IgD-negative memory B cell (primary cell): ENCODE results near the gene LDB2. TPM values are rescaled to one million over a fixed set of nuclear protein-coding genes. Genes with fewer than 3 reads are reported as not detected.

Source experiments
- H3K27ac Mint-ChIP-seq, 3 donors: one replicate each; pipeline ENCODE4 v1.8.0; 2020 to 2022; ENCODE audit warnings: mild to moderate bottlenecking in 3 of 3, mixed read lengths in 3 of 3, moderate library complexity in 1 of 3
- H3K27me3 Mint-ChIP-seq: one replicate; pipeline ENCODE4 v1.8.0; 2021; ENCODE audit warnings: mixed read lengths
- H3K36me3 Mint-ChIP-seq: one replicate; pipeline ENCODE4 v1.8.0; 2020; ENCODE audit warnings: mild to moderate bottlenecking, mixed read lengths
- H3K4me1 Mint-ChIP-seq, 3 donors: one replicate each; pipeline ENCODE4 v1.8.0; 2020 to 2022; ENCODE audit warnings: mixed read lengths in 3 of 3, mild to moderate bottlenecking in 1 of 3
- H3K4me3 Mint-ChIP-seq, 4 donors: one replicate each; pipeline ENCODE4 v1.8.0; 2020 to 2022; ENCODE audit warnings: mild to moderate bottlenecking in 4 of 4, mixed read lengths in 4 of 4, moderate library complexity in 3 of 4
- H3K9me3 Mint-ChIP-seq, 3 donors: one replicate each; pipeline ENCODE4 v1.8.0; 2020 to 2021; ENCODE audit warnings: mixed read lengths in 3 of 3, mild to moderate bottlenecking in 1 of 3
- polyA plus RNA-seq: library from polyadenylated mRNA; unstranded; fragments of 300-500 nt; fragmentation: Illumina TruSeq; gene quantifications from one replicate; pipeline ENCODE4 v1.2.3, GENCODE V29; 2021

Gene LDB2
- polyA plus RNA-seq, 1 donor from 2014 or later, result not detected

DNA sequence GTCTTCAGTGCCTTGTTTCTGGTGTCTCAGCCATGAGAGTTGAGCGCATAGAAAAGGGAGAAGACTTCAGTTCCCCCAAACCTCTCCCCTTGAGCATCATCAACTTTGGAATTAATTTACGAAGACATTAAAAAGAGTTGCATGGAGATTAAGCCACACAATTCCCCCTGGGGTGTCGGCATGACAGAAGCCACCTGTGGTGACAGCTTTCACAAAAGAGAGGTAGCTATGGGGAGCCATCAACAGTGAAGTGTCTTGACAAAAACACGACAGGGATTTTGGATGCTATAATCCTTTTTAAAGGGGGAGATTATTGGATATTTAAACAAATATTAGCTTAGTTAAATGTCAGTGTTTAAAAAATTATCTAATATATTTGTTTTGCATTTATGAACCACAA, 307.6 kb downstream of the LDB2 start:
- H3K27me3 Mint-ChIP-seq, result no peaks in the 10 kb centered on the region
- no peaks in the 10 kb centered on the region for H3K36me3 Mint-ChIP-seq
- no peaks in the 10 kb centered on the region for H3K4me1 Mint-ChIP-seq
- no peak overlapping the region for H3K27ac Mint-ChIP-seq
- H3K4me3 Mint-ChIP-seq, result no peak overlapping the region
- peaks cover 0 to 3% (median 2%) of the 10 kb centered on the region in 3 donors for H3K9me3 Mint-ChIP-seq

DNA sequence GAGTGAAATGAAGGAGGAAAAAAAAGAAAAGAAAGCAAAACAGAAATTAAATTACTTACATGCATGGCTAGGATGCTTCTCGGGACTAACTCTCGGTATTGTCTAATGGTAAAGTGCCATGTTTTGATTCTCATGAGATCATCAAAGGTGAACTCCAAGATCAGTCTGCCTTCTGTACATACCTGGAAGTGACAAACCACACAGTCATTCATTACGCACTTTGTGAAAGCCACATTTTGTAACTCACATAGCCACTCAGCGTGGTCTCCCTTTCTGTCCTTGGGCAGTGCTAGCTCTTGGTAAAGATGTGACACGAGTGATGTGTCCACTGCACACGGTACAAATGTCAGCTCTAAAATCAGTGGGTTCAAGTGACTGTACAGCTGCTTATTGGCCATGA, 309.8 kb downstream of the LDB2 start:
- Mint-ChIP-seq H3K27me3 (no peaks in the 10 kb centered on the region), H3K4me1 (no peaks in the 10 kb centered on the region), H3K4me3 (no peak overlapping the region), H3K9me3 (peaks cover 0 to 3% (median 2%) of the 10 kb centered on the region in 3 donors), H3K36me3 (no peaks in the 10 kb centered on the region), H3K27ac (no peak overlapping the region)

DNA sequence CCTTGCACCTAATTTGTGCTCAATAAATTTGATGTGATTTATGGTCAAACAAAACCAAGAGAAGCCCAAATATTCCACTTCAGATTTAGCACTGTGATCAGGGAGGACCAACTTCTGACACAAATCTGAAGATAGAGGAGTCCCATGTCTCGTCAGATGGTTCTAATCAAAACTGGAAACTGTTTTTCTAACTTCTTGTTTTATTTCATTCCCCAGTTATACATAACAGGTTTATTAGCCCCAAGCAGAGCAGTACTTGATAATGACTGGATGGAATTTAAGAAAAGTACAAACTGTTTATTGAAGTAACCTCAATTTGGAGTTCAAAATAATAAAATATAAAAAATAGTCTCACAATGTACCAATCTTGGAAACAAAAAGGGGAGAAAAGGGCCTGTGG, 310.3 kb downstream of the LDB2 start:
- H3K4me3 Mint-ChIP-seq, result no peak overlapping the region
- no peaks in the 10 kb centered on the region for H3K27me3 Mint-ChIP-seq
- H3K27ac Mint-ChIP-seq, result no peak overlapping the region
- H3K4me1 Mint-ChIP-seq, result no peaks in the 10 kb centered on the region
- no peaks in the 10 kb centered on the region for H3K36me3 Mint-ChIP-seq
- H3K9me3 Mint-ChIP-seq, result peaks cover 0 to 3% (median 2%) of the 10 kb centered on the region in 3 donors

DNA sequence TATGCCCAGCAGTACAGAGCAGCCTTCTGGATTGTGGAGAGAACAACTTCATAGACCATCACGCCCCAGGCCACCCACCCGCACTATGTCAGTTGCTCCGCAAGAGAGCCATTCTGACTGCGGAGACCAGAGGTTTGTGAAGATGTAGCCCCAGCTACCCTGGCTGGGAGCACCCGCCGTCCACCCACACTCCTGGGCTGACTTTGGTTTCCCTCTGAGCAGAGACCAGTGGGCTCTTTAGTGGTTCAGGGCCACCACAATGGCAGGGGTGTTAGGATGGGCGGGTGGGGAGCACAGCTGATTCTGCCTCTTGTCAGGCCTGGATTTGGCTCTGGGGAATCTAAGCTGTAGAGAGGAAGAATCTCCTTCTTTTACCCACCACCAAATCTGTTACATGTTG, 313.4 kb downstream of the LDB2 start:
- Mint-ChIP-seq H3K27me3 (no peaks in the 10 kb centered on the region), H3K4me1 (no peaks in the 10 kb centered on the region), H3K9me3 (peaks cover 0 to 3% (median 2%) of the 10 kb centered on the region in 3 donors), H3K4me3 (no peak overlapping the region), H3K27ac (no peak overlapping the region), H3K36me3 (no peaks in the 10 kb centered on the region)

DNA sequence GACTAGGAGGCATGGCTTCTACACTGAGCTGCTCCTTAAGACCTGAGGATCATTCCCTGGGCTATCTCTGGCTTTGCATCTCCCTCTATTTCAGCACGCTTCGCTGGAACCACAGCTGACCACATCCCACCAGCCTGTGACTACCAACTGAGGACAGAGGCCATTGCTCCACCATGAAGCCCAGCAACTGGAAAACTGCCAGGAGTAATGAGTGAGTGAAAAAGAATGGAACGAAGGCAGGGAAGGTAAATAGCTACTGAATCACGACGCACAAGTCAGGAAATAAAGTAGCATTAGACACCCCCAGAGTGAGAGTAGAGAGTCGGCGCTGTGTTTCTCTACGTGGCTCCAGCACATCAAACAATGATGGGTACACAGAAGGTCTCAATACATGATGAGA, 314.7 kb downstream of the LDB2 start:
- no peaks in the 10 kb centered on the region for H3K27me3 Mint-ChIP-seq
- H3K4me1 Mint-ChIP-seq, result no peaks in the 10 kb centered on the region
- no peak overlapping the region for H3K27ac Mint-ChIP-seq
- H3K9me3 Mint-ChIP-seq, result peaks cover 0 to 5% (median 4%) of the 10 kb centered on the region in 3 donors
- no peak overlapping the region for H3K4me3 Mint-ChIP-seq
- no peaks in the 10 kb centered on the region for H3K36me3 Mint-ChIP-seq

DNA sequence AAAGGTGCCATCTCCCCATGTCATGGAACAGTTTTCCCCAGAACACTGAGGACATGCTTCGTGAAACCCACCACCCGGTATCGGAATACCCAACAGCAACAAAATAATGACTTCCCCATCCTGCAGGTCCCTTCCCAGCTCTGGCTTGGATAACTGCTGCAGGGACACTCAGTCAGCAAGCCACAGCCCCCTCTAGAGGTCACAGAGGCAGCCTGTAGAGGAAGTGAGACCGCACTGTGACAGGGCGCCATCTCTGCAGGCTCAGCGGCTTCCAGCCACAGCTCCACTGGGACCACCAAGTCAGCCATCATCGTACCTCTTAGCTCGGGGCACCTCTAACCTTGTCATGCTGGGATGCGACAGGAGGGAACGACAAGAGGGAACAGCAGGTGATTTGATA, 315.9 kb downstream of the LDB2 start:
- H3K9me3 Mint-ChIP-seq, result peaks cover 0 to 5% (median 2%) of the 10 kb centered on the region in 3 donors
- no peaks in the 10 kb centered on the region for H3K27me3 Mint-ChIP-seq
- no peaks in the 10 kb centered on the region for H3K36me3 Mint-ChIP-seq
- no peak overlapping the region for H3K27ac Mint-ChIP-seq
- H3K4me3 Mint-ChIP-seq, result no peak overlapping the region
- H3K4me1 Mint-ChIP-seq, result no peaks in the 10 kb centered on the region

DNA sequence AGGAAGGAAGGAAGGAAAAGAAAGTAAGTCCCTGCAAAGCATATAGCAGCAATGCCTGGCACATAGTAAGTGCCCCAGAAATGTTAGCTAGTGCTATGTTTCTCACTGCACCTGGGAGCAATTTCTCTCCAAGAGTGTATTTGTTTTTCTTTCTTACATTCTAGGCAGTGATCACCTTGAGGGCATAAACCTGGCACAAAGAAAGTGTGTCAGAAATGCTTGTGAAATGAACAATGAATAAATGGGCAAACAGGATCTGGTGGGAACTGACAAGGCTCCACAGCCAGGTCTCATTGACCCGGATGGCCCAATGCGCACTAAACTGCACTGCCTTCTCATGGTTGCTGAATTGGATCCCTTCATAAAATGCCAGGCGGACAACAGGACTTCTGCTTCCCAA, 316.4 kb downstream of the LDB2 start:
- Mint-ChIP-seq H3K9me3 (peaks cover 0 to 3% (median 2%) of the 10 kb centered on the region in 3 donors), H3K4me1 (no peaks in the 10 kb centered on the region), H3K36me3 (no peaks in the 10 kb centered on the region), H3K27ac (no peak overlapping the region), H3K4me3 (no peak overlapping the region), H3K27me3 (no peaks in the 10 kb centered on the region)

GRCh38 chr4:16581117-16581516, 317.3 kb downstream of the LDB2 start:
- no peak overlapping the region for H3K27ac Mint-ChIP-seq
- H3K36me3 Mint-ChIP-seq, result no peaks in the 10 kb centered on the region
- H3K9me3 Mint-ChIP-seq, result peaks cover 0 to 3% (median 2%) of the 10 kb centered on the region in 3 donors
- no peak overlapping the region for H3K4me3 Mint-ChIP-seq
- no peaks in the 10 kb centered on the region for H3K4me1 Mint-ChIP-seq
- H3K27me3 Mint-ChIP-seq, result no peaks in the 10 kb centered on the region

DNA sequence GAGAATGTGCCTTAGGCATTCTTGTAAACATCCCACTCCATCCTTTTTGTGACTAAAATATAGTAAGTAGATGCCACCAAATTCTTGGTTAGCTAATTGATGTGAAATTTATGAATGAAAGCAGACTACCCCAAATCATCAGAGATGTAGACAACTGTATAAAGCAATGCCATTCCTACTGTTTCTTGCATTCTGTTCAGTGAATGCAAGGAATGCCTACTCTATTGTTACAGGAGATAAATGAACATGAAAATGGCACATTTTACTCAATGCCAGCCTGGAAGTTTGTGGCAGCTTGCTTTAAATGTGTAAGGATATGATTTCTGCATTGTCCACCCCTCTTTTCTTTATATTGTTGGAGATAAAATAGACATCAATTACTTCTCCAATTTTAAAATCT, 317.9 kb downstream of the LDB2 start:
- Mint-ChIP-seq H3K4me3 (no peak overlapping the region), H3K27me3 (no peaks in the 10 kb centered on the region), H3K4me1 (no peaks in the 10 kb centered on the region), H3K36me3 (no peaks in the 10 kb centered on the region), H3K27ac (no peak overlapping the region), H3K9me3 (peaks cover 0 to 3% (median 2%) of the 10 kb centered on the region in 3 donors)

GRCh38 chr4:16579866-16580265, 318.6 kb downstream of the LDB2 start:
- no peaks in the 10 kb centered on the region for H3K36me3 Mint-ChIP-seq
- no peaks in the 10 kb centered on the region for H3K4me1 Mint-ChIP-seq
- no peak overlapping the region for H3K27ac Mint-ChIP-seq
- H3K4me3 Mint-ChIP-seq, result no peak overlapping the region
- peaks cover 0 to 3% (median 2%) of the 10 kb centered on the region in 3 donors for H3K9me3 Mint-ChIP-seq
- H3K27me3 Mint-ChIP-seq, result no peaks in the 10 kb centered on the region

DNA sequence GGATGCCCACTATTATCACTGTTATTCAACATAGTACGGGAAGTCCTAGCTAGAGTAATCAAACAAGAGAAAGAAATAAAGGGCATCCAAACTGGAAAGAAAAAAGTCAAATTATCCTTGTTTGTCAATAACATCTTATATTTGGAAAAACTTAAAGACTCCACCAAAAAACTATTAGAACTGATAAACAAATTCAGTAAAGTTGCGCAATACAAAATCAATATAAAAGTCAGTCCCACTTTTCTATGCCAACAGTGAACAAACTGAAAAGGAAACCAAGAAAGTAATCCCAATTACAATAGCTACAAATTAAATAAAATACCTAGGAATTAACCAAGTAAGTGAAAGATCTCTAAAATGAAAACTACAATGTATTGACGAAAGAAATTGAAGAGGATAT, 321.3 kb downstream of the LDB2 start:
- Mint-ChIP-seq H3K27ac (no peak overlapping the region), H3K9me3 (peaks cover 0 to 3% (median 2%) of the 10 kb centered on the region in 3 donors), H3K4me3 (no peak overlapping the region), H3K4me1 (no peaks in the 10 kb centered on the region), H3K27me3 (no peaks in the 10 kb centered on the region), H3K36me3 (no peaks in the 10 kb centered on the region)

DNA sequence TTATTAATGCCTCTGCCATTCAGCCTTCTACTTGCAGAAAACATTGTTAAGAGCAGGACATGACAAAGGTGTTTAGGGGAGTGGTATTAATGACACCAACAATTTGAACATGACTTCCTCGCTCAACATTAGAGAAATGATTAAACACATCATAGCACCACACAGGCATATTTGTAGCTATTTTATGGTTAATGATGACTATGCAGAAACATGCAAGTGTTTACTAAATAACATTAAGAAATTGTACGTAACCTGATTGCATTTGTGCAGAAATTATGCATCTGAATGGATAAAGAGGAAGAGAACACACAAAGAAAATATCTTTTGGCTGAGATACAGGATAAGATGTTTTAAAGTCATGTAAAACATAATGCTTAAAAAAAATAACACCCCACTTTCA, 323.5 kb downstream of the LDB2 start:
- H3K27me3 Mint-ChIP-seq, result no peaks in the 10 kb centered on the region
- no peaks in the 10 kb centered on the region for H3K4me1 Mint-ChIP-seq
- no peak overlapping the region for H3K27ac Mint-ChIP-seq
- no peak overlapping the region for H3K4me3 Mint-ChIP-seq
- H3K36me3 Mint-ChIP-seq, result no peaks in the 10 kb centered on the region
- H3K9me3 Mint-ChIP-seq, result peaks cover 0 to 2% (median 2%) of the 10 kb centered on the region in 3 donors

DNA sequence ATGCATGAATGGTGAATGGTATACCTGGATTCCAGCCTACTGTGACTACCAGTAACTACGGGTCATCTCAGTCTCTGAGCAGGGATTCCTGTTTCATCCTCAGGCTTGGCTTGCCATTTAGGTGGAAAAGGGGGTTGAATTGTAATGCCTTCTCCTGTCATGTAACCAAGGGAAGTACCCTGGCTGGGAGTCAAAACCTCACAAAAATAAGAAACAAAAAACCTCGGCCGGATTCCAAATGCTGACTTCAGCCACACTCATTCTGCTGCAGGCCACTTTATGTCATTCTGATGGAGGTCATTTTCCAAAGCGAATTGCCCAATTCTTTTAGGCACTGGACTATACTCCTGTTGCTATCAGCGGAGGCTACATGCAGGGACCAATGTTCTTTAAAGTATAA, 324.7 kb downstream of the LDB2 start:
- Mint-ChIP-seq H3K4me3 (no peak overlapping the region), H3K27ac (no peak overlapping the region), H3K4me1 (no peaks in the 10 kb centered on the region), H3K36me3 (no peaks in the 10 kb centered on the region), H3K9me3 (no peaks in the 10 kb centered on the region), H3K27me3 (no peaks in the 10 kb centered on the region)

DNA sequence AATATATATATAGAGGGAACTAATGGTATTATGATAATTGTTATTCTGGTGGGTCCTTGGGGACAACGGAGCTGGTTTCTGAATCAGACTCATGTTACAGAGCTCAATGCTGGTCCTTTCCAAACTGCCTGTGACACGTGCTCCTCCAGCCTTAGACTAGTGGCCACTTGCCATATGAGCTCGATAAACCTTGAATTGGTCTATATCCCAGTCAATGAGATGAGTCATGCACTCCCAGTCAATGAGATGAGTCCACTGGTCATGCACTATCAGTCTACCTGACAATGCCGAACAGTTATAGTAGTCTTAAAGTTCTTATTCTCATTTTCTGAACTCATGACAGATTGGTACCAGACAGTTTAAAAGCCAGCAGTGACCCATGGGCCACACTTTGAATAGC, 325.2 kb downstream of the LDB2 start:
- peaks cover 0 to 2% (median 0%) of the 10 kb centered on the region in 3 donors for H3K9me3 Mint-ChIP-seq
- H3K36me3 Mint-ChIP-seq, result no peaks in the 10 kb centered on the region
- H3K4me3 Mint-ChIP-seq, result no peak overlapping the region
- H3K27ac Mint-ChIP-seq, result no peak overlapping the region
- no peaks in the 10 kb centered on the region for H3K27me3 Mint-ChIP-seq
- no peaks in the 10 kb centered on the region for H3K4me1 Mint-ChIP-seq

DNA sequence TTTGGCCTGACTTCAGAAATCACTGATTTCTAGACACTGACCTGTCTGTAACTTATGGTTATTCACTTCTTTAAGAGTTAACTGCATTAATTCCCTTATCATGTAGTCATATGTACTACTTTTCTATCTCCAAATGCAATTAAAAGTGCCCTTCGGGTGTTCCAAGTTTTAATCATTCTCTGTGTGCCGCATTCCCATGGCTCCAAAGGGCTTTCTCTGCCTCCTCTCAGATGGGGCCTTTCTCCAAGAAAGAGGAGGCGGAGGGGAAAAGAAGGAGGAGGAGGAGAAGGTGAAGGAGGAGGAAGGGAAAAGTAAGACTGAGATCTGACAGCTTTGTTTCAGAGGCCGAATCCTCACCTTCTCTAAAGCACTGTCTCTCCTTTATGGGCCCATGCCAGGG, 325.8 kb downstream of the LDB2 start:
- Mint-ChIP-seq H3K4me3 (no peak overlapping the region), H3K36me3 (no peaks in the 10 kb centered on the region), H3K27ac (no peak overlapping the region), H3K9me3 (peaks cover 0 to 2% (median 0%) of the 10 kb centered on the region in 3 donors), H3K27me3 (no peaks in the 10 kb centered on the region), H3K4me1 (no peaks in the 10 kb centered on the region)

GRCh38 chr4:16572161-16572560, 326.3 kb downstream of the LDB2 start:
- no peaks in the 10 kb centered on the region for H3K4me1 Mint-ChIP-seq
- H3K27ac Mint-ChIP-seq, result no peak overlapping the region
- no peaks in the 10 kb centered on the region for H3K27me3 Mint-ChIP-seq
- H3K9me3 Mint-ChIP-seq, result peaks cover 0 to 2% (median 0%) of the 10 kb centered on the region in 3 donors
- H3K4me3 Mint-ChIP-seq, result no peak overlapping the region
- H3K36me3 Mint-ChIP-seq, result no peaks in the 10 kb centered on the region

DNA sequence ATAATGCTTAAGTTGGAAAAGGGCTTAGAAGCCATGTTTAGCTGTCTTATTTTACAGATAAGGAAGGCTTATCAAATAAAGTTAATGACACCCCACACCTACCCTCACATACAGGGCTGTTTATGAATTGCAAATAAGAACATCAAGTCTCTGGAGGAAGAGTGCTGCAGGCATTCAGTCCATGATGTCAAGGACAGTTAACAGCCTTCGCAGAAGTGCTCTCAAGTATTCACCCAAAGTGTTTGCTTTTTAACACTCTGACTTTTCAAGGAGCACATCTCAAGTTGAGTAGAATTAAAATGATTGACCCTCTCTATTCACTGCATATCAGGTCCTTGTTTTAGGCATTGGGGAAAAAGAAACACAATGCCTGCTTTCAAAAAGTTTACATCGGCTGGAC, 328.7 kb downstream of the LDB2 start:
- Mint-ChIP-seq H3K4me1 (no peaks in the 10 kb centered on the region), H3K27ac (no peak overlapping the region), H3K9me3 (peaks cover 0 to 4% (median 1%) of the 10 kb centered on the region in 3 donors), H3K36me3 (no peaks in the 10 kb centered on the region), H3K4me3 (no peak overlapping the region), H3K27me3 (no peaks in the 10 kb centered on the region)
